GM18867 (cell line): ENCODE measurements around the gene HOXB5.

Source experiments
- ATAC-seq: cut with Tn5 transposase; IDR thresholded peaks from one replicate; pipeline ENCODE4 v1.9.1; 2021; ENCODE audit warnings: mild to moderate bottlenecking, moderate library complexity; ENCODE audit not compliant: unreplicated experiment

Gene HOXB5

GRCh38 chr17:48551214-48551555, 42.4 kb downstream of the HOXB5 start:
- no peak for ATAC-seq

DNA sequence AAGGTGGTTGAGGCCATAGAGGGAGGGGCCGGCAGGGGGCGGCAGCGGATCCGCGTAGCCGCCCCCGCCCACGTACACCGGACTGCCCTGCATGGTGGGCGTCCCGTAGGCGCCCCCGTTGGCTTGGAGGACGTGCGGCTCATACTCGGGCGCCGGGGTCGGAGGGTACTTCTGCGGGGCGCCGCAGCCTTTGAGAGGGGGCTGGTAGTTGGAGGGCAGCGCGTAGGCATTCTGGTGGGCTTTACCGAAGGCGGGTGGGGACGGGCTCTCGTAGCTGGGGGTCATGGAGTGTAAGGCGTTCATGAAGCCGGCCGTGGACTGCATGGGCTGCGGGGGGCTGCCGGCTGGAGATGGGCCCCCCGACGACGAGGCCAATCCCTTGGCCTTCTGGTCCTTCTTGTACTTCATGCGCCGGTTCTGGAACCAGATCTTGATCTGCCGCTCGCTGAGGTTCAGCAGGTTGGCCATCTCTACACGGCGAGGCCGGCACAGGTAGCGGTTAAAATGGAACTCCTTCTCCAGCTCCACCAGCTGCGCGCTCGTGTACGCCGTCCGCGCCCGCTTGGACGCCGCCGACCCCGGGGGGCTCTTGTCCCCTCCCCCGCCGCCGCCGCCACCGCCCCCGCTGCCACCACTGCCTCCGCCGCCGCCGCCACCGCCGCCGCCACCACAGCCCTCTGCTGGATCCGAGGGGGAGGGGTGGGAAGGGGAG, 42.9 kb downstream of the HOXB5 start:
- ATAC-seq, result no peak

- ATAC-seq, result no peak
Measured at GRCh38 chr17:48549914-48550501, 43.6 kb downstream of the HOXB5 start.

DNA sequence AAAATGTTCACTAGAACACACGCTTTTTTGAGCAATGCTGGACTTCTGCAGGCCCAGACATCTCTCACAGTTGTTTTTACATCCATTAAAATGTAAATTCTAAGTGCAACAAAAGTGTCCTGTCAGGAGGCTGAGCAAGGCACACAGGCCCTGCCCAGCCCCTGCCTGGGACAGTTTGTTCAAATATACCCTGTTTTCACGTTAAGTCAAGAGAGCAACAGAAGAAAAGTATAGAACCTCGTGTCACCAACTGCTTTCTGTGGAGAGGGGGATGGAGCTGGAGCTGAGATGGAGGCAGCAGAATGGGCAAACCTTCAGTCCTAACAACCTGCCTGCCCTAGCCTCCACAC, 44.3 kb downstream of the HOXB5 start:
- ATAC-seq, result no peak

DNA sequence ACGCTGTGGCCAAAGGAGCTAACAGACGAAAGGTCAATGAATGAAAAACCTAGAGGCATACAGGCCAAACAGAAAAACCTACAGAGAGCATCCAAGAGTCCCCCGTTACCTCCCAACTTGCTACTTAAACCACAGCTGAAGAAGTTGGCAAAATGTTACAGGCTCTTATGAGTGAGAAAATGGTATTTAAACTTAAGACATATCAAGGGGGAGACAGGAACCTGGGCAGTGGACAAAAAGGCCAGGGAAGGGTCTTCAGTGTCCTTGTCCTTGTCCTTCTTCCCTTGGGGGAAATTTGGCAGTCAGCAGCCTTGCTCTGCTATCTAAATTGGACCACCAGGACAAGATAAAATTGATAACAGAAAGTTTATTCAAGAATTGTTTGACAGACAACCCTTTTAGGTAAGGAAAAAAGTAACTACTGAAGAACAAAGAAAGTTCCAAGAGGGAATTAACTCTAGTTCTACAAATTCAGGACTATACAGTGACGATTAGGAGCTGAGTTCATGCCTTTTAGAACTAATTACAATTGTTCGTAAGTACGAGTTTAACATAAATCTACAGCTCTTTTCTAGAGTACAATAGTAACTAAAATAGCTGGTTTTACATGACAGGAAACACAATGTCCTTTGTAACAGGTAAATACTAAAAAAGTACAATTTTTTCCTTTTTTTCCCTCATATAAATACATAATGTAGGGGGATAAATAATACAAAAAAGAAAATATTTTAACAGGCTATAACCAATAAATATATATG, 44.9 kb downstream of the HOXB5 start:
- ATAC-seq, result no peak

GRCh38 chr17:48547808-48548522, 45.6 kb downstream of the HOXB5 start:
- ATAC-seq, result no peak

DNA sequence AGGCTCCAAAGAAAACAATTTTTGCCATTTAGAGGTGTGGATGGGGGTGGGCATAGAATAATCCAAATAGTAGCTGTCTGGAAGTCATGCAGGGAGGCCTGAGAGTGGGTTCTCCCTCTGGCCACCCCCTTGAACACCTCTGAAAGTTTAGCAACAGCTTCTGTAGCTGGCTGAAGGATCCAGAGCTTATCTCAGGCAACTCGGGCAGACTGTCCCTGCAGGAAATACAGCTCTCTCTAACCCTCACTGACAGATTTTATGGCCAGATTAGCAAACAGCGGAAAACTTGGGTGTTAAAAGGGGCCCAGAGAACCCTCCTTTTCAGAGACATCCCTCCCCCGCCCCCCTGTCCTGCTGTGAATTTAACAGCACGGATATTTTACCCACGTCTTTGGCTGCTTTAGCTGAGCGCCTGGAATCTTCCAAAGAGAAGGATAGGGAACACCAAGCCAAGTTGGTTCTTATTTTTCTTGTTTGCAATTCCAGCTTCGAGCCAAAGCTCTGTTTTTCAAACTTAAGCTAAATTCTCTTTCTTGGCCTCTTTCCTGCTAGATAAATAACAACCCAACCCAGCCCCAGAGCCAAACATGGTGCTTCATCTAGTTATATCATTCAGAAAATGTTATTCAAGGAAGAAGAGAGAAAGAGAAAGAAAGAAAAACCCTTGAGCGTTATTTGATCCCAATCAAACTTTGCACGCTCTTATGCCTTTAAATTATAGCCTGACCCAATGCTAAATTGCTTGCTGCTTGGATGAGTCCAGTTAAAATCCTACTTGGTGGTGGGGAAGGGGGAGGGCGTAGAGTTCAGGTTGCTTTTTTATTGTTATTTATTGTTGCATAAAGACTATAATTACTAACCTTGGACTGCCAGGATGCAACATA, 46.4 kb downstream of the HOXB5 start:
- no peak for ATAC-seq

- no peak for ATAC-seq
Measured at GRCh38 chr17:48546137-48546923, 47.2 kb downstream of the HOXB5 start.

DNA sequence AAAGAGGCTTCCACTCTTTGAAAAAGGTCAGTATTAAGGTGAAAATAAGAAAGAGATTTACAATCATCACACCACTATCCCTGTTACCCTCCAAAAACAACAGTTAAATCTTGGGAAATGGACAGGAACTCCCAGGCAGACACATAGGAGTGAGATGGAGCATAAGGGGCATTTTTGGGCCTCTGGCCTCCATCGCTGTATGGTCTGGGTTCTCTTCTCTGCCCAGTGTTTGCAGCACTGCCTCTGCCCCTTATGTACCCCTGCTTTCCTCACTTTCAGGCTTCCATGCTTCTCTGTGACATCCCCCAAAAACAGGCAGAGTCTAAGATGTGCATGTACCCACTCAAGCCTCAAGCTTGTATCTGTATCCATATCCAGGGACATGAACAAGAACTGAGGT, 48.0 kb downstream of the HOXB5 start:
- no peak for ATAC-seq

GRCh38 chr17:48545022-48545375, 48.6 kb downstream of the HOXB5 start, which contains the start of gene HOXB2:
Gene HOXB2, minus strand, starts transcription at chr17:48545109. Its CDS starts 198 bp downstream, at chr17:48544911.
- no peak for ATAC-seq

DNA sequence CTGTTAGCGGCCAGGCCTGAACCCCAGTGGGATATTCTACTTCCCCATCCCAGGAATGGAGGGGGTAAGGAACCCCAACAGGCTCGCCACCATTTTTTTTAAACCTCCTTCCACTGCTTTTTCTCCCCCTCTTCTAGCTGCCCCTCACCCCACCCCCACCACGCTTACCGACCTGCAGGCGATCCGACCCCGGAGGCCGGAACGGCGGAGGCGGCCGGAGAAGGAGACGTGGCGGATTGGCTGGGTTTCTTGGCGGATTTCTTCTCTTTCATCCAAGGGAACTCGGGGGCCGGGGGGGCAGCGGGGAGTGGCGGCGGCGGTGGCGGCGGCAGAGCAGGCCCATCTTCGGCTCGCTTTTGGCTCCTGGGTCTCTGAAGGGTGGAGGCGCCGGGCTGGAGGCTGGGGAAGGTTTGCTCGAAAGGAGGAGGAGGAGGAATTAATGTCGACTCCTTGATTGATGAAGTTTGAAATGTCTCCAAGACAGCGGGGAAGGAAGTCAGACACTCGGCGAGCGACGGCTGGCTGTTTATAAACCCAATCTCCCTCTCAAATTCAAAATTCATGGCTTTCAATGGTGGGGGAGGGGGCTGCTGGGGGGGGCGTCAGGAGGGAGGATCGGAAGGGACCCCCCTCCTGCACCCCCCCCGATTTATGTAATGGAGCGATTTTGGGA, 49.1 kb downstream of the HOXB5 start:
- ATAC-seq, result no peak

GRCh38 chr17:48543854-48544348, 49.7 kb downstream of the HOXB5 start:
- peak; percentile 16 for ATAC-seq

DNA sequence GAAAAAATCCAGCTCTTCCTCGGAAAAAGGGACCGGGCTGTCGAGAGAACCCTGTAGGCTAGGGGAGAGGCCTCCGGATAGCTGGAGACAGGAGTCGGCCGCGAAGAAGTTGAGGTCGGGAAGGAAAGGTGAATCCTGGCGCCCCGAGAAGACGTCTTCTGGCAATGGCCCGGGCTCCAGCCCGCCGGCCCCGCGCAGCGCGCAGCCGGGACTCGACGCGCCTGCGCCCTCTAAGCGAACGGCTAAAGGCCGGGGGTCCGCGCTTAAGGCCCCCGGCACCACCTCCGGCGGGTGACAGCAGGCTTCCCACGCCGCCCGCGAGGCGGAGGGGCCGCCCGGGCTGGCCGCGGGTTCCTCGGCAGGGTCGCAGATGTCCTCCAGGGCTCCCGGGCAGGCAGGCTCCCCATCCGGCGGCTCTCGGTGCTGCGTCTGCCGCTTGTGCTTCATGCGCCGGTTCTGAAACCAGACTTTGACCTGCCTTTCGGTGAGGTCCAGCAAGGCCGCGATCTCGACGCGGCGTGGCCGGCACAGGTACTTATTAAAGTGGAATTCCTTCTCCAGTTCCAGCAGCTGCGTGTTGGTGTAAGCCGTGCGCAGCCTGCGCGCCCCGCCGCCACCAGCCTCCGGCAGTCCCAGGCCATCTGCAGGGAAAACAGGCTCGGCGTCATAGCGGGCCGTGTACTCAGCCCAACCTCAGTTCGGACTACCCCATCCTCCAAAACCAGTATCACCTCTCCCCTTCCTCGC, 50.3 kb downstream of the HOXB5 start:
- ATAC-seq, result peak; percentile 57

GRCh38 chr17:48542698-48543106, 50.9 kb downstream of the HOXB5 start:
- ATAC-seq, result no peak

DNA sequence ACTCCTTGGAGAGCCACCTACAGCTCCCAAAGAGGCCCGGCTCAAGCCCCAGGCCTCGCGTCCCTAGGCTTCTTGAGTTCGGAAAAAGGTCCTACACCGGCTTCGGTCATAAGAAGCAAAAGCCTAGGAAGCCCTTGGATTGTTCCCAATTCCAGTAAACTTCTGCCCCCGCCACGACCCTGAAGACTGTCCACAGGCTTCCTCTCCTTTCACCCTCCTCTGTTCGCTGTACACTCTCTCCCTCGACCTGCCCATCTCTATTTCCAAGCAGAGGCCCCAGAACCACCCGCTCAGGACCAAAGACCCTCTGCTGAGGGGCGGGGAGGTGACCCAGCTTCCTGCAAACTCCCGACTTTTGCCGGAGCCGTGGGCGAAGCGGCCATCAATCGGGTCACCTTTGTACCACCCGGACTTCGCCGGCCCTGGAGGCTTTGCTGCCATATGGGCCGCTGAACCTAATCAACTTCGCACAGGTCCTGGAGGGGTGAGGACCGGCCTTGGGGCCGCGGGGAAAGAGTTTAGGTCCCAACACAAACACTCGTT, 51.4 kb downstream of the HOXB5 start:
- no peak for ATAC-seq

DNA sequence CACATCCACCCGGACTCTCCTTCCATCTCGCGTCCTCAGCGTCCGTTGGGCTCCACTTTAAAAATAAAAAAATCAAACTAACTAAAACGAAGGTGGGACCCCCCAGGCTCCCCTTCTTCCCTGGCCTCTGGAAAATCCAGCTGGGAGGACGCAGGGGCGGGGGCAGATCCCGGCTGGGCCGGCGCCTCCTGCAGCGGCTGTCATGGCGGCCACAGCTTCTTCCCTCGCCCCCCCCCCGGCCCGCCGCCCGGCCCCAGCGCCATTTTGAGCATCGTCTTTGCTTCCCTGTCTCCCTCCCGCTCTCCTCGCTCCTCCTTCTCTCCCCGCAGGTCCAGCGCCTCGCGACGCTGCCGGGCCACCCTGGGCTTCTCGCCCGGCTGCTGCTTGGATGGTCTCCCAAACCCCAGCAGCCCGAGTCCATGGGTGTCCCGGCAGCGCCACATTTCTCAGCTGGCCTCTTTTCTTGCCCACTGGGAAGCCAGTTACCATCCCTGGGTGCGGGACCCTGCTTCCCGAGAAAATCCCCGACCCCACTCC, 51.9 kb downstream of the HOXB5 start:
- no peak for ATAC-seq
